GM18499 (cell line): ENCODE measurements around the gene PCDH19.
"Not testable (repeated sequence)": the region's sequence is repeated elsewhere in the genome, so short reads cannot be mapped to it uniquely, and the experiment has no call there.

ENCODE experiments used
- ATAC-seq: cut with Tn5 transposase; IDR thresholded peaks from one replicate; pipeline ENCODE4 v1.9.1; 2021; ENCODE audit warnings: moderate number of reproducible peaks; ENCODE audit not compliant: insufficient read depth, unreplicated experiment

PCDH19 gene, protein sequence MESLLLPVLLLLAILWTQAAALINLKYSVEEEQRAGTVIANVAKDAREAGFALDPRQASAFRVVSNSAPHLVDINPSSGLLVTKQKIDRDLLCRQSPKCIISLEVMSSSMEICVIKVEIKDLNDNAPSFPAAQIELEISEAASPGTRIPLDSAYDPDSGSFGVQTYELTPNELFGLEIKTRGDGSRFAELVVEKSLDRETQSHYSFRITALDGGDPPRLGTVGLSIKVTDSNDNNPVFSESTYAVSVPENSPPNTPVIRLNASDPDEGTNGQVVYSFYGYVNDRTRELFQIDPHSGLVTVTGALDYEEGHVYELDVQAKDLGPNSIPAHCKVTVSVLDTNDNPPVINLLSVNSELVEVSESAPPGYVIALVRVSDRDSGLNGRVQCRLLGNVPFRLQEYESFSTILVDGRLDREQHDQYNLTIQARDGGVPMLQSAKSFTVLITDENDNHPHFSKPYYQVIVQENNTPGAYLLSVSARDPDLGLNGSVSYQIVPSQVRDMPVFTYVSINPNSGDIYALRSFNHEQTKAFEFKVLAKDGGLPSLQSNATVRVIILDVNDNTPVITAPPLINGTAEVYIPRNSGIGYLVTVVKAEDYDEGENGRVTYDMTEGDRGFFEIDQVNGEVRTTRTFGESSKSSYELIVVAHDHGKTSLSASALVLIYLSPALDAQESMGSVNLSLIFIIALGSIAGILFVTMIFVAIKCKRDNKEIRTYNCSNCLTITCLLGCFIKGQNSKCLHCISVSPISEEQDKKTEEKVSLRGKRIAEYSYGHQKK (N-terminal part only)

GRCh38 chrX:100409610-100410590 is at the start of gene PCDH19:
Gene PCDH19, minus strand, starts transcription at chrX:100410273. Its CDS starts 1,676 bp downstream, at chrX:100408597.
- ATAC-seq, result no peak

DNA sequence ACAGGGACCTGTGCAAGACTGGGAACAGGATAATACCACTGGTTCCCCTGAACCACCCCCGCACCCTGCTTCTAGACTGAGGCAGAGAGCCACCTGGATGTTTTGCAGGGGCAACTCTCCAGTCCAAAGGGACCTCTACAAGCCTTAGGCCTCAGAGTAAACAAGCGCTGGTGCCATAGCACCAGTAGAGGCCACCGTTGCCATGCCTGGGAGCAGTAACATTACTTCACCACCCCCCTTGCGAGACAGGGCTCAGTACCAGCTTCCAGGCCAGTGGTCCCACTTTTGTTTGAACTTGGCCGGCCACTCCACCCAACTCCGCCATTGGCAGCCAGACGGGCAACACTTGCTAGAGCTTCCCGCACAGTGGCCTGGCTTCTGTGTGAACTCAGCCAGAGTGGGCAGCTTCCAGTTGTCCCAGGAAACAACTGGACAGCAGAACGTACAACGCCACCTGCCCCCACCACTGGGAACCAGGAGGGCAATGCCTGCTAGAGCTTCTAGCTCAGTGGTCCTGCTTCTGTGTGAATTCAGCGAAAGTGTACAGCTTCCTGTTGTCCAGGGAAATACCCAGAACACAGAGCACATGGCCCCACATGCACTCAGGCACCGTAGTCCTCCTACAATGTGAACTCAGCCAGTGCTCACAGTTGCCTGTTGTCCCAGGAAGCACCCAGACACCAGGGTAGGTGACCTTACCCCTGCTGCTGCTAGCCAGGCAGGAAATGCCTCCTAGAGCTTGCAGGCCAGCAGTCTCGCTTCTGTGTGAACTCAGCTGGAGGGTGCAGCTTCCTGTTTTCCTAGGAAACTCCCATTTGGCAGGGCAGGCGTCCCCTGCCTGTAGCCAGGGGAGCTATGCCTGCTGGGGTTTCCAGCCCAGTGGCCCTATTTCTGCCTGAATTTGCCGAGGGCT is 39.9 kb upstream of the PCDH19 start:
- no peak for ATAC-seq

DNA sequence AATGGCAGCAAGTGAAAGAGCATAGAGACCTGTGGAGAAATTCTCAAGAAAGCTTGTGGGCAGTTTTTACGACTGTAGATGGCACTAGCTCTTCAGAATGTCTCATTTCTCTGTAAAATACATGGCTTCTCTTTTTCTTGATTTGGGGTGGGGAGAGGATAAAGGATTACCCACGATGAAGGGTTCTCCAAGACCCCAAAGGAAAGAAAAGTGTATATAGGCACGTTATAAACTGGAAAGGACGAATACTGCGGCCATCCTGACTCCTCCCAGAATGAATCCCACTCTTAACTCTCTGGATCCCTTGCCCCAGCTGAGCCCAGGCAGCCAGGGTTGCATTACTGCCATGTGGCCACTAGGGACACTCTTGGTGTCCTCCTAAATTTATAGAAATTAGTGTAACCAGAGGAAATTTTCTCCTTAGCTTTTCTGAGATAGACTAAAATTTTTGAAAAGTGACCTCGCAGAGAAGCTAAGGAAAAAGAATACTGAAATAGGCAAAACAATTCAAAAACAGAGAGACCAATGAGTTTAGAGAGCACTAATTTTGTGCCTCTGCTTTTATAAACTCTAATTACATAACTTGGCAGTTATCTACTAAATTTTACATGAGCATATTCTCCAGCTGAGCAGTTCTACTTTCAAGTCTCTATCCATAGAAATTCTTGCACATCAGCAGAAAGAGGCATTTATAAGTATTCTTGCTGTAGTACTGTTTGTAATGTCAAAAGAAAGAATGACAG is 37.8 kb upstream of the PCDH19 start:
- no peak for ATAC-seq

GRCh38 chrX:100445593-100445992 is 35.5 kb upstream of the PCDH19 start:
- ATAC-seq, result no peak

DNA sequence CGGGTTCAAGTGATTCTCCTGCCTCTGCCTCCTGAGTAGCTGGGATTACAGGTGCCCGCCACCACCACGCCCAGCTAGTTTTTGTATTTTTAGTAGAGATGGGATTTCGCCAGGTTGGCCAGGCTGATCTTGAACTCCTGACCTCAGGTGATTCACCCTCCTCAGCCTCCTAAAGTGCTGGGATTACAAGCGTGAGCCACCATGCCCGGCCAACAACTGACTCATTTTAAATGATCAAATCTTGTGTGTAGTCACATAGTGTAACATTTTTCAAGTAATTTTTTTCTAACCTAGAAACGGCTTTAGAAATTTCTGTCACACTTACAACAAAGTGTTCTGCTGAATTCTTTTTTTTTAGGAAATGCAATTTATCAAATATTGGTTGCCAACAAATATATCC is 31.2 kb upstream of the PCDH19 start:
- ATAC-seq, result not testable (repeated sequence)

GRCh38 chrX:100440006-100440405 is 29.9 kb upstream of the PCDH19 start:
- ATAC-seq, result no peak

DNA sequence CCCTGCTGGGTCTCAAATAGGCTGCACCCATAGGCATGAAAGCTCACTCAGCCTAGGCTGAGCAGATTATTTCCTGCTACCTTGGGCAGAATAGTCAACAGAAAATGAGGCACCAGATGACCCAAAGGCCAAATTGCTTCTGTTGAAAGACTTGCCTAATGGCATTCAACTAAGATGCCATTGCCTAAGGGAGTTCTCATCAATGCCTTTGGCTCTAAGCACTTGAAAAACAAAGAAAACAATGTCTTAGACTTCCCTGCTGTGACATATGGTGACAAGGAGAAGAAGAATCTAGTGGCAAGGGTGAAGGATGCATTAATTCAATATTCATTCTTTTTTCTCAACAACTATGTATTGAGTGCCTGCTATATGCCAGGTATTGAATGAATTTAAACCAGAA is 25.7 kb upstream of the PCDH19 start:
- no peak for ATAC-seq

DNA sequence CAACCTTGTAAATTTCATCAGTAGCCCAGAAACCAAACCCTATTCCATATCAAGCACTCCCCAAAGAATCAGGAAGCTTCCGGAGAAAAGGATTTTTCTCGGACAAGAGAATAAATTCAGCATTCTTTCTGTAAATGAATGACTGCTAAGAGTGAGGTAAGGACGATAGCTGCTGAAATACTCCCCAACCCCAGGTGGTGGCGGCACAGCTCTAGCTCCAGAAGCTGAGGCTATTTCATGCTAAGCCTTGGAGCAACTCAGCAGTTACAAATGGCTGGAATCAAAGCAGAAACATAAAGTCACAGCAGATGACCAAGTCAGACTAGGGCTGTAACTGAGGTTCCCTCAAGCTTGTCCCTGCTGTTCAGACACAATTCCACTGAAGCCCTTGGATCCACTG is 13.9 kb upstream of the PCDH19 start:
- no peak for ATAC-seq

- no peak for ATAC-seq
These were observed 8.5 kb upstream of the PCDH19 start for GRCh38 chrX:100418556-100418955.

- no peak for ATAC-seq
These were observed 7.6 kb upstream of the PCDH19 start for GRCh38 chrX:100417681-100418080.

GRCh38 chrX:100413229-100413628 is 3.2 kb upstream of the PCDH19 start:
- ATAC-seq, result peak; percentile 73

DNA sequence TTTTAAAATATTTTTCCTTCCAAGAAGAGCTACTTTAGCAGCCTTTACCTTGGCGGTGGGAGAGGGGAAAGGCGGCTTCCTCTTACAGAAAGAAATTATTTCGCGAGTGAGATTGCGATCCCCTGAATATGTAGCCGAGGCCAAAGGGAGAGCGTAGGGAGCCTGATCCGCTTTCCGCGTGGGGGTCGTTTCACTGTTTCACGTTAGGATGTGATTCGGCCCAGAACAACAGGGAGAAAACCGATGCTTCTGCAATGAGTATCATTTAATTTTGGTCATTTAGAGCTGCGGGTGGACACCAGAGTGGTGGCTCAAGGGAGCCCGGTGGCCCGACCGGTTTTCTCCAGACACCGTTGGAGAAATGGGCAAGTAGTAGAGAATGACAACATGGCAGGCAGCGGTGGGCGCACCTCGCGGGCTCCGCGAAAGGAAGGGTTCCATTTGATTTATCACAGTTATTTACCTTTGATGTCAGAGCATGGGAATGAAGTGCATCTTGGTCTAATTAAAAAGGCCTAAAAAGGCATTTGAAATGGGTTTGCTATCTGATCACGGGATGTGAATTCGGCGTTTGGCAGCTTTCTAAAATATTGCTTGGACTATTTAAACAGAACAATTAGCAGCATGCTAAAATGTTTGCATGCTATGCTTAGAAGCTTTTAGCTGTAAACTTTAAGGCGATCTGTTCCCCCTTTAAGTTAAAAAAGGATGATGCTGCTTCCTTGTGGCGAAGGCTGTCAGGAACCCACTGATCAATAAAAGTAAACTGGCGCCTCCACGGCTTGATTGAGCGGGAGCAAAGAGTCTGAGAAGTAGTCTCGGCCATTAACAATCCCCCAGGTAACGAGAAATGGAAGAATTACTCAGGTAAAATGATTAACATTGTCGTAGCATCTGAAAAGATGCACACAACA is 2.0 kb upstream of the PCDH19 start:
- no peak for ATAC-seq

DNA sequence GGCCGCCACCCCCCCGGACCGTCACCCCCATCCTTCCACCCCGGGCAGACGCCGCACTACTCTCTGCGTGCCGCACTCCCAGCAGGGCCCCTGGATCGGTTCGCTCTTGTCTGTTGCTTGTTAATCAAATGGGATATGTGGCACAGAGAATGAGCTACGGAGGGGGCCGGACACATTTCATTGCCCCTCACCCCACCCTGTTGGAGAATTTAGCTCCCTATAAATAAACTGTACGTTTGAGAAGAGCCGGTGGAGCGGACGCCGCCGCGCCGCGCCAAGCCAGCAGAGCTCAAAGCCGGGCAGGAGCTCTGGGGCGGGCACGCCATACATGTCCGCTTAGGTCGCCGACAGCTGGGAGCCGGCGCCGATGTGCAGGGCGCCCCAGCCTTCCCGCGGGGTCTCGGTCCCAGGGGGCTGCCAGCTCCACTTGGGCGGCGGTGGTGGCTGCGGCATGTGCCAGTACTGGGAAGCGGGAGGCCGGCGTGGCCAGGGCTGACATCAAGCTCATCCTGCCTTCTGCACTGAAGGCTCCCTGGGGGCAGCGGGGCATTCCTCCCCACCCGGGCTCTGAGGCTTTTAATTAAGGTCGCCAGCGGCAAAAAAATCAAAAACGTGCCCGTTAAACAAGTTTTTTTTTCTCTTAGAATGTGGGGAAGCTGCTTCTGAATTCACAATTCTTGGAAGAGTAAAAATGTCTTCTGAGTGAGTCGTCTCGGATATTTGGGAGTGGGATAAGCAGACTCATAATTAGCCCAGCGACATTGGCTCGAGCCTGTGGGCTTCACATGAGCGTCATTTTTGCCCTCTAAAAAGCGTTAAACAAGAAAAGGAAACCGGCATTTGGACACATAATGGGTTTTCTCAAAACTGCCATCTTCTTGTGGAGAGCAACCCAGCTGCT is 1.1 kb upstream of the PCDH19 start:
- no peak for ATAC-seq

GRCh38 chrX:100408713-100409609 is 1.1 kb downstream of the PCDH19 start:
- no peak for ATAC-seq

DNA sequence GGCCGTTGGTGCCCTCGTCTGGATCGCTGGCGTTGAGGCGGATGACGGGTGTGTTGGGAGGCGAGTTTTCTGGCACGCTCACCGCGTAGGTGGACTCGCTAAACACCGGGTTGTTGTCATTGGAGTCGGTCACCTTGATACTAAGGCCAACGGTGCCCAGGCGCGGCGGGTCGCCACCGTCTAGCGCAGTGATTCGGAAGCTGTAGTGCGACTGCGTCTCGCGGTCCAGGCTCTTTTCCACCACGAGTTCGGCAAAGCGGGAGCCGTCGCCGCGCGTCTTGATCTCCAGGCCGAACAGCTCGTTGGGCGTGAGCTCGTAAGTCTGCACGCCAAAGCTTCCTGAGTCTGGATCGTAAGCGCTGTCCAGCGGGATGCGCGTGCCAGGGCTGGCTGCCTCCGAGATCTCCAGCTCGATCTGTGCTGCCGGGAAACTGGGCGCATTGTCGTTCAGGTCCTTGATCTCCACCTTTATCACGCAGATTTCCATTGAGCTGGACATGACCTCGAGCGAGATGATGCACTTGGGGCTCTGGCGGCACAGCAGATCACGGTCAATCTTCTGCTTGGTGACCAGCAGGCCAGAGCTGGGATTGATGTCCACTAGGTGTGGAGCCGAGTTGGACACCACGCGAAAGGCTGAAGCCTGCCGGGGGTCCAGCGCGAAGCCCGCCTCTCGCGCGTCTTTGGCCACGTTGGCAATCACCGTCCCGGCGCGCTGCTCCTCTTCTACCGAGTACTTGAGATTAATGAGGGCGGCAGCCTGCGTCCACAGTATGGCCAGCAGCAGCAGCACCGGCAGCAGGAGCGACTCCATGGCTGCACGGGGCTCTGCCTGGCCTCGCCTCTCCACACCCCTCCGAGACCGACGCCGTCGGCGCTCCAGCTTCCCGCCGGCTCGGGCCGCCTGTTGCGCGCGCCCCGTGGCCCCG is 2.0 kb downstream of the PCDH19 start:
- no peak for ATAC-seq
